ENCODE data around the gene RND1. TPM values are rescaled to one million over a fixed set of nuclear protein-coding genes. Genes with fewer than 3 reads are reported as not detected.
"Not testable (repeated sequence)": the region's sequence is repeated elsewhere in the genome, so short reads cannot be mapped to it uniquely, and the experiment has no call there.

The RND1 gene
- total RNA-seq, 3 donors from 2014 or later: 1.1 to 3.5 (median 2.4) TPM

- ATAC-seq: no peak
- no peak overlapping the region for H3K4me3 ChIP-seq
- TF ChIP-seq, protein P1, sequence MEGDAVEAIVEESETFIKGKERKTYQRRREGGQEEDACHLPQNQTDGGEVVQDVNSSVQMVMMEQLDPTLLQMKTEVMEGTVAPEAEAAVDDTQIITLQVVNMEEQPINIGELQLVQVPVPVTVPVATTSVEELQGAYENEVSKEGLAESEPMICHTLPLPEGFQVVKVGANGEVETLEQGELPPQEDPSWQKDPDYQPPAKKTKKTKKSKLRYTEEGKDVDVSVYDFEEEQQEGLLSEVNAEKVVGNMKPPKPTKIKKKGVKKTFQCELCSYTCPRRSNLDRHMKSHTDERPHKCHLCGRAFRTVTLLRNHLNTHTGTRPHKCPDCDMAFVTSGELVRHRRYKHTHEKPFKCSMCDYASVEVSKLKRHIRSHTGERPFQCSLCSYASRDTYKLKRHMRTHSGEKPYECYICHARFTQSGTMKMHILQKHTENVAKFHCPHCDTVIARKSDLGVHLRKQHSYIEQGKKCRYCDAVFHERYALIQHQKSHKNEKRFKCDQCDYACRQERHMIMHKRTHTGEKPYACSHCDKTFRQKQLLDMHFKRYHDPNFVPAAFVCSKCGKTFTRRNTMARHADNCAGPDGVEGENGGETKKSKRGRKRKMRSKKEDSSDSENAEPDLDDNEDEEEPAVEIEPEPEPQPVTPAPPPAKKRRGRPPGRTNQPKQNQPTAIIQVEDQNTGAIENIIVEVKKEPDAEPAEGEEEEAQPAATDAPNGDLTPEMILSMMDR (IDR thresholded peaks at IDR 0.05): no peak
- no peaks in the 10 kb centered on the region for H3K36me3 ChIP-seq (ENCODE audit: low read depth)
- H3K9me3 ChIP-seq: no peaks in the 10 kb centered on the region
- intact Hi-C loops (cut with DNase I, micrococcal nuclease): no loop called here
- DNase-seq: no peak
- H3K4me1 ChIP-seq (ENCODE audit: low read depth): peaks cover 2% of the 10 kb centered on the region
Observed at GRCh38 chr12:48878548-48878947, 12.9 kb upstream of the RND1 start.

- Histone ChIP-seq H3K4me3 (no peak overlapping the region), H3K36me3 (ENCODE audit: low read depth) (no peaks in the 10 kb centered on the region), H3K4me1 (ENCODE audit: low read depth) (no peaks in the 10 kb centered on the region), H3K9me3 (no peaks in the 10 kb centered on the region)
- intact Hi-C loops (cut with DNase I, micrococcal nuclease): no loop called here
- ATAC-seq (no peak), DNase-seq (no peak)
- TF ChIP-seq, protein P1 (IDR thresholded peaks at IDR 0.05): no peak
Observed at GRCh38 chr12:48875944-48876515, 10.4 kb upstream of the RND1 start.

- intact Hi-C loops (cut with DNase I, micrococcal nuclease); H3K36me3 ChIP-seq (ENCODE audit: low read depth); H3K4me3 ChIP-seq: not testable (repeated sequence)
Observed at GRCh38 chr12:48873534-48873933, 7.9 kb upstream of the RND1 start.

GRCh38 chr12:48873096-48873495, 7.4 kb upstream of the RND1 start:
- TF ChIP-seq, protein P1 (IDR thresholded peaks at IDR 0.05): no peak
- Histone ChIP-seq H3K4me1 (ENCODE audit: low read depth) (no peaks in the 10 kb centered on the region), H3K4me3 (no peak overlapping the region), H3K9me3 (no peaks in the 10 kb centered on the region), H3K36me3 (ENCODE audit: low read depth) (no peaks in the 10 kb centered on the region)
- ATAC-seq (no peak), DNase-seq (no peak)
- intact Hi-C loops (cut with DNase I, micrococcal nuclease): no loop called here

More at GRCh38 chr12:48873534-48873933, 7.9 kb upstream of the RND1 start:
- not testable (repeated sequence) for DNase-seq; H3K9me3 ChIP-seq; ATAC-seq; H3K4me1 ChIP-seq (ENCODE audit: low read depth)

- Histone ChIP-seq H3K4me1 (ENCODE audit: low read depth) (peaks cover 14% of the 10 kb centered on the region), H3K36me3 (ENCODE audit: low read depth) (no peaks in the 10 kb centered on the region), H3K9me3 (no peaks in the 10 kb centered on the region), H3K4me3 (no peak overlapping the region)
- TF ChIP-seq, protein P1 (IDR thresholded peaks at IDR 0.05): no peak
- intact Hi-C loops (cut with DNase I, micrococcal nuclease): no loop called here
- DNase-seq: no peak
- no peak for ATAC-seq
Observed at GRCh38 chr12:48869191-48869590, 3.5 kb upstream of the RND1 start.

DNA sequence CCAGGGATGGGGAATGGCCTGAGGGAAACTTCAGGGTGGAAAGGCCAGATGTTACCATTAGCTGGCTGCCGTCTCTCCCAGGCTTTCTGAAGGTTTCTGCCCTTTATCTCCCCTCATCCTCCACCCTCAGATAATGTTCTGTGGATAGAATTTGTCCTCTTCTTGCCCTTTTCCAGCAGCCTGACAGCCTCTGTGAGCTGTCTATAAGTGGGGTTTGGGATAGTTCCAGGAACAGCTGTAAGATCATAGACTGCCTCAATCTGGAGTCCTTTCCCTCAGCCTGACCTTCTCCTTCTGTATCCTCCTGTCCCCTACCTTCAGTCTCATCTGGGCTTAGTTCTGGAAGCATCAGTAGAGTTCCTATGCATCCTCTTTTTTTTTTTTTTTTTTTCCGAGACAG, 2.8 kb upstream of the RND1 start:
- intact Hi-C loops (cut with DNase I, micrococcal nuclease): no loop called here
- DNase-seq (no peak), ATAC-seq (no peak)
- H3K4me3 ChIP-seq: no peak overlapping the region
- peaks cover 14% of the 10 kb centered on the region for H3K4me1 ChIP-seq (ENCODE audit: low read depth)
- no peaks in the 10 kb centered on the region for H3K36me3 ChIP-seq (ENCODE audit: low read depth)
- TF ChIP-seq, protein P1 (IDR thresholded peaks at IDR 0.05): no peak
- H3K9me3 ChIP-seq: no peaks in the 10 kb centered on the region

Data from mucosa of descending colon (tissue), 3 donors.